ENCODE data around the gene OR10A2.
"Not testable (repeated sequence)": the region's sequence is repeated elsewhere in the genome, so short reads cannot be mapped to it uniquely, and the experiment has no call there.

The OR10A2 gene

GRCh38 chr11:6862961-6863360, at the start of gene OR10A2:
OR10A2 (plus strand) TSS chr11:6863057; CDS start chr11:6869755, 6,698 bp downstream.
- in situ Hi-C loops (cut with MboI; ENCODE audit: low sequenced_read_pairs), result no loop called here

GRCh38 chr11:6813656-6814055, 49.2 kb upstream of the OR10A2 start:
- in situ Hi-C loops (cut with MboI; ENCODE audit: low sequenced_read_pairs), result no loop called here

GRCh38 chr11:6817694-6818093, 45.2 kb upstream of the OR10A2 start:
- in situ Hi-C loops (cut with MboI; ENCODE audit: low sequenced_read_pairs), result no loop called here

GRCh38 chr11:6818967-6819366, 43.9 kb upstream of the OR10A2 start:
- in situ Hi-C loops (cut with MboI; ENCODE audit: low sequenced_read_pairs), result no loop called here

GRCh38 chr11:6824136-6824823, 38.6 kb upstream of the OR10A2 start:
- in situ Hi-C loops (cut with MboI; ENCODE audit: low sequenced_read_pairs), result no loop called here

GRCh38 chr11:6825231-6825744, 37.6 kb upstream of the OR10A2 start:
- in situ Hi-C loops (cut with MboI; ENCODE audit: low sequenced_read_pairs), result no loop called here

GRCh38 chr11:6828103-6828502, 34.8 kb upstream of the OR10A2 start:
- in situ Hi-C loops (cut with MboI; ENCODE audit: low sequenced_read_pairs), result no loop called here

- in situ Hi-C loops (cut with MboI; ENCODE audit: low sequenced_read_pairs), result no loop called here
Measured at GRCh38 chr11:6833356-6833755, 29.5 kb upstream of the OR10A2 start.

GRCh38 chr11:6834021-6834420, 28.8 kb upstream of the OR10A2 start:
- in situ Hi-C loops (cut with MboI; ENCODE audit: low sequenced_read_pairs), result no loop called here

- in situ Hi-C loops (cut with MboI; ENCODE audit: low sequenced_read_pairs), result no loop called here
Measured at GRCh38 chr11:6841694-6842093, 21.2 kb upstream of the OR10A2 start.

- in situ Hi-C loops (cut with MboI; ENCODE audit: low sequenced_read_pairs), result no loop called here
Measured at GRCh38 chr11:6843670-6844069, 19.2 kb upstream of the OR10A2 start.

- in situ Hi-C loops (cut with MboI; ENCODE audit: low sequenced_read_pairs), result no loop called here
Measured at GRCh38 chr11:6844356-6844755, 18.5 kb upstream of the OR10A2 start.

- in situ Hi-C loops (cut with MboI; ENCODE audit: low sequenced_read_pairs), result no loop called here
Measured at GRCh38 chr11:6845383-6845782, 17.5 kb upstream of the OR10A2 start, which contains the start of gene OR10A5. OR10A5 (plus strand) TSS chr11:6845683; CDS start chr11:6845683, 0 bp downstream.

GRCh38 chr11:6850526-6850925, 12.3 kb upstream of the OR10A2 start:
- in situ Hi-C loops (cut with MboI; ENCODE audit: low sequenced_read_pairs), result no loop called here

GRCh38 chr11:6854801-6855200, 8.1 kb upstream of the OR10A2 start:
- in situ Hi-C loops (cut with MboI; ENCODE audit: low sequenced_read_pairs), result not testable (repeated sequence)

GRCh38 chr11:6855971-6856541, 6.8 kb upstream of the OR10A2 start:
- in situ Hi-C loops (cut with MboI; ENCODE audit: low sequenced_read_pairs), result no loop called here

GRCh38 chr11:6856871-6857270, 6.0 kb upstream of the OR10A2 start:
- in situ Hi-C loops (cut with MboI; ENCODE audit: low sequenced_read_pairs), result no loop called here

GRCh38 chr11:6864438-6864837, 1.6 kb downstream of the OR10A2 start:
- in situ Hi-C loops (cut with MboI; ENCODE audit: low sequenced_read_pairs), result no loop called here

GRCh38 chr11:6871278-6871677, 8.4 kb downstream of the OR10A2 start:
- in situ Hi-C loops (cut with MboI; ENCODE audit: low sequenced_read_pairs), result no loop called here

GRCh38 chr11:6875761-6876160, 12.9 kb downstream of the OR10A2 start:
- in situ Hi-C loops (cut with MboI; ENCODE audit: low sequenced_read_pairs), result no loop called here

GRCh38 chr11:6876325-6876724, 13.5 kb downstream of the OR10A2 start, which contains the start of gene OR10A4:
OR10A4 (plus strand) TSS chr11:6876625; CDS start chr11:6876648, 23 bp downstream.
- in situ Hi-C loops (cut with MboI; ENCODE audit: low sequenced_read_pairs), result no loop called here

- in situ Hi-C loops (cut with MboI; ENCODE audit: low sequenced_read_pairs), result no loop called here
Measured at GRCh38 chr11:6876914-6877313, 14.1 kb downstream of the OR10A2 start.

All from HL-60/S4 treated with phorbol 12-myristate 13-acetate at 8.2 ng/mL for 4 days and 3 days (cell line).